ENCODE measurements around the gene AXDND1.

- no peak for TF ChIP-seq CTCF (IDR thresholded peaks at IDR 0.05)
- TF ChIP-seq POLR2A (IDR thresholded peaks at IDR 0.05; ENCODE audit: low read depth), result no peak
Observed at GRCh38 chr1:179322557-179322956, 43.2 kb upstream of the AXDND1 start.

Data from esophagus muscularis mucosa (tissue), 3 donors.